T-helper 1 cell treated with Interleukin-12 subunit alpha and Interleukin-12 subunit beta and Interleukin-4 antibody, amounts not matched to agents 30 ng/mL and 1 ng/mL, for 36 hours (primary cell): ENCODE results near the gene TOE1. TPM values are rescaled to one million over a fixed set of nuclear protein-coding genes. Genes with fewer than 3 reads are reported as not detected.

Source experiments
- total RNA-seq: library from RNA; stranded (reverse); gene quantifications from 2 replicates; pipeline ENCODE4 v1.2.3, GENCODE V29; 2022

TOE1 gene
- total RNA-seq, 1 donor from 2014 or later: 25.2 TPM

Other genes starting within 250 kb of the TOE1 start
- 0.17 and 0.42 TPM in 2 replicates for gene ZSWIM5, start 133.6 kb upstream of the TOE1 start, total RNA-seq
- 4.5 and 5.1 TPM in 2 replicates for gene HPDL, start 13.3 kb upstream of the TOE1 start, total RNA-seq
- gene MUTYH, start 270 bp downstream of the TOE1 start, total RNA-seq: 45.4 and 54.8 TPM in 2 replicates
- gene TESK2, start 151.0 kb downstream of the TOE1 start, total RNA-seq: 2.8 and 3.2 TPM in 2 replicates
- gene CCDC163, start 159.9 kb downstream of the TOE1 start, total RNA-seq: 3.1 and 3.7 TPM in 2 replicates
- gene MMACHC, start 160.1 kb downstream of the TOE1 start, total RNA-seq: 5.7 and 5.8 TPM in 2 replicates
- 397 and 414 TPM in 2 replicates for gene PRDX1, start 181.7 kb downstream of the TOE1 start, total RNA-seq
- 177 and 196 TPM in 2 replicates for gene AKR1A1, start 210.7 kb downstream of the TOE1 start, total RNA-seq
- gene NASP, start 243.9 kb downstream of the TOE1 start, total RNA-seq: 160 and 170 TPM in 2 replicates